Esophagus muscularis mucosa (tissue), 3 donors: Measurements from ENCODE around the gene DCPS.

Experiments
- CTCF ChIP-seq, 3 experiments: fragments of 200-600 bp in 2 of 3; fragments of 450-650 bp in 1 of 3; sonication (generic) in 2 of 3; IDR thresholded peaks; one replicate each; pipeline ENCODE4 v1.5.1; 2017 to 2019; ENCODE audit warnings: antibody characterized with exemption in 3 of 3, mild to moderate bottlenecking in 2 of 3, moderate library complexity in 1 of 3
- POLR2A ChIP-seq: fragments of 450-650 bp; IDR thresholded peaks from one replicate; pipeline ENCODE4 v1.6.1; 2017; ENCODE audit warnings: antibody characterized with exemption, moderate library complexity, mild to moderate bottlenecking, low read depth
- POLR2AphosphoS5 ChIP-seq, 2 donors: sonication (generic); formaldehyde crosslinking; IDR thresholded peaks; one replicate each; pipeline ENCODE4 v1.6.1; 2017; ENCODE audit warnings: antibody characterized with exemption in 2 of 2

GRCh38 chr11:126331286-126331685 is 27.4 kb downstream of the DCPS start:
- TF ChIP-seq CTCF (IDR thresholded peaks at IDR 0.05) (no peak), POLR2AphosphoS5 (IDR thresholded peaks at IDR 0.05) (no peak), POLR2A (no peak)
